Measurements from ENCODE around the gene AGBL3. TPM values are rescaled to one million over a fixed set of nuclear protein-coding genes. Genes with fewer than 3 reads are reported as not detected.

The AGBL3 gene
- total and polyA plus RNA-seq, 9 of the 15 experiments (the other 6 are each of a cell fraction or from before 2014, with no cell fraction given): 0.54 to 2.9 (median 1.7) TPM

- TF ChIP-seq, protein P1, sequence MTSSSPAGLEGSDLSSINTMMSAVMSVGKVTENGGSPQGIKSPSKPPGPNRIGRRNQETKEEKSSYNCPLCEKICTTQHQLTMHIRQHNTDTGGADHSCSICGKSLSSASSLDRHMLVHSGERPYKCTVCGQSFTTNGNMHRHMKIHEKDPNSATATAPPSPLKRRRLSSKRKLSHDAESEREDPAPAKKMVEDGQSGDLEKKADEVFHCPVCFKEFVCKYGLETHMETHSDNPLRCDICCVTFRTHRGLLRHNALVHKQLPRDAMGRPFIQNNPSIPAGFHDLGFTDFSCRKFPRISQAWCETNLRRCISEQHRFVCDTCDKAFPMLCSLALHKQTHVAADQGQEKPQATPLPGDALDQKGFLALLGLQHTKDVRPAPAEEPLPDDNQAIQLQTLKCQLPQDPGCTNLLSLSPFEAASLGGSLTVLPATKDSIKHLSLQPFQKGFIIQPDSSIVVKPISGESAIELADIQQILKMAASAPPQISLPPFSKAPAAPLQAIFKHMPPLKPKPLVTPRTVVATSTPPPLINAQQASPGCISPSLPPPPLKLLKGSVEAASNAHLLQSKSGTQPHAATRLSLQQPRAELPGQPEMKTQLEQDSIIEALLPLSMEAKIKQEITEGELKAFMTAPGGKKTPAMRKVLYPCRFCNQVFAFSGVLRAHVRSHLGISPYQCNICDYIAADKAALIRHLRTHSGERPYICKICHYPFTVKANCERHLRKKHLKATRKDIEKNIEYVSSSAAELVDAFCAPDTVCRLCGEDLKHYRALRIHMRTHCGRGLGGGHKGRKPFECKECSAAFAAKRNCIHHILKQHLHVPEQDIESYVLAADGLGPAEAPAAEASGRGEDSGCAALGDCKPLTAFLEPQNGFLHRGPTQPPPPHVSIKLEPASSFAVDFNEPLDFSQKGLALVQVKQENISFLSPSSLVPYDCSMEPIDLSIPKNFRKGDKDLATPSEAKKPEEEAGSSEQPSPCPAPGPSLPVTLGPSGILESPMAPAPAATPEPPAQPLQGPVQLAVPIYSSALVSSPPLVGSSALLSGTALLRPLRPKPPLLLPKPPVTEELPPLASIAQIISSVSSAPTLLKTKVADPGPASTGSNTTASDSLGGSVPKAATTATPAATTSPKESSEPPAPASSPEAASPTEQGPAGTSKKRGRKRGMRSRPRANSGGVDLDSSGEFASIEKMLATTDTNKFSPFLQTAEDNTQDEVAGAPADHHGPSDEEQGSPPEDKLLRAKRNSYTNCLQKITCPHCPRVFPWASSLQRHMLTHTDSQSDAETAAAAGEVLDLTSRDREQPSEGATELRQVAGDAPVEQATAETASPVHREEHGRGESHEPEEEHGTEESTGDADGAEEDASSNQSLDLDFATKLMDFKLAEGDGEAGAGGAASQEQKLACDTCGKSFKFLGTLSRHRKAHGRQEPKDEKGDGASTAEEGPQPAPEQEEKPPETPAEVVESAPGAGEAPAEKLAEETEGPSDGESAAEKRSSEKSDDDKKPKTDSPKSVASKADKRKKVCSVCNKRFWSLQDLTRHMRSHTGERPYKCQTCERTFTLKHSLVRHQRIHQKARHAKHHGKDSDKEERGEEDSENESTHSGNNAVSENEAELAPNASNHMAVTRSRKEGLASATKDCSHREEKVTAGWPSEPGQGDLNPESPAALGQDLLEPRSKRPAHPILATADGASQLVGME (CRISPR knock-in tag; IDR thresholded peaks at IDR 0.05): no peak
- TF ChIP-seq PHB (CRISPR knock-in tag; IDR thresholded peaks at IDR 0.05) (no peak), ARHGAP35 (IDR thresholded peaks at IDR 0.05; ENCODE audit: partially characterized antibody) (no peak), SRF (CRISPR knock-in tag; IDR thresholded peaks at IDR 0.05) (no peak), ZFP30 (CRISPR knock-in tag; IDR thresholded peaks at IDR 0.05; ENCODE audit: borderline replicate concordance) (0 out of 2 replicates have a peak, but pooled peaks have one; percentile 15), SRSF9 (IDR thresholded peaks at IDR 0.05; ENCODE audit: borderline replicate concordance, low read depth, low read length) (no peak), ELF4 (CRISPR knock-in tag; IDR thresholded peaks at IDR 0.05) (no peak), ZNF41 (CRISPR knock-in tag; conservative IDR thresholded peaks at IDR 0.05) (no peak), TBL1XR1 (IDR thresholded peaks at IDR 0.05; ENCODE audit: low read length in 2 of 2) (no peak), TCF7 (IDR thresholded peaks at IDR 0.05; ENCODE audit: borderline replicate concordance) (no peak), SMARCA5 (IDR thresholded peaks at IDR 0.05) (no peak), TRIM24 (IDR thresholded peaks at IDR 0.05) (peak; percentile 76 to 87), C11orf30 (IDR thresholded peaks at IDR 0.05; ENCODE audit: low read depth) (no peak), ZNF644 (tag; IDR thresholded peaks at IDR 0.05; ENCODE audit: low read depth) (no peak), ILK (tag; IDR thresholded peaks at IDR 0.05; ENCODE audit: borderline replicate concordance, low read depth) (no peak), ARNT (IDR thresholded peaks at IDR 0.05) (0 out of 4 replicates have a peak, but pooled peaks of 1 of the 2 experiments have one; percentile 30), TFE3 (CRISPR knock-in tag; IDR thresholded peaks at IDR 0.05) (no peak), HMGN3 (IDR thresholded peaks at IDR 0.05; ENCODE audit: borderline replicate concordance, extremely low read depth, insufficient read length, low read depth, low read length) (no peak), KLF6 (CRISPR knock-in tag; IDR thresholded peaks at IDR 0.05; ENCODE audit: borderline replicate concordance) (no peak)
These were observed 170.0 kb downstream of the AGBL3 start (continued) for GRCh38 chr7:135156290-135156689.
